AG04450 (cell line): ENCODE measurements around the gene XRCC4. TPM values are rescaled to one million over a fixed set of nuclear protein-coding genes. Genes with fewer than 3 reads are reported as not detected.

Experiments
- CTCF ChIA-PET: fragments of 300-600, 350-600 bp; formaldehyde crosslinking; extraction: SDS; loops from one replicate; lab custom pipeline; 2022; ENCODE audit warnings: antibody characterized with exemption, inconsistent platforms; lab: Charles Lee
- POLR2A ChIA-PET: fragments of 350-600 bp; formaldehyde crosslinking; extraction: SDS; loops from one replicate; lab custom pipeline; 2021; ENCODE audit warnings: antibody characterized with exemption, inconsistent platforms; lab: Yijun Ruan, JAX
- DNase-seq: peaks from one replicate; pipeline ENCODE4 v3.0.0-alpha.2; 2011; ENCODE audit warnings: low read depth, low spot score
- H3K27ac ChIP-seq: one replicate; pipeline ENCODE4 v1.5.1; 2012; ENCODE audit warnings: low read depth, low read length, control low read depth
- H3K27me3 ChIP-seq: one replicate; pipeline ENCODE4 v1.6.0; 2012; ENCODE audit warnings: low read length; ENCODE audit not compliant: control insufficient read depth, insufficient read depth
- H3K4me3 ChIP-seq: 2 replicates; pipeline ENCODE4 v1.5.1; 2011; ENCODE audit warnings: mild to moderate bottlenecking, low read depth, low read length, control low read depth
- H3K9me3 ChIP-seq: 2 replicates; pipeline ENCODE4 v1.5.1; 2012; ENCODE audit warnings: low read length; ENCODE audit not compliant: control insufficient read depth, insufficient read depth
- polyA plus RNA-seq: library from polyadenylated mRNA; depleted of rRNA; stranded (reverse); fragments of >200 nt; gene quantifications from 2 replicates; pipeline ENCODE4 v1.2.3, GENCODE V29; 2011
- TF ChIP-seq, protein P1 (sequence below): IDR thresholded peaks from 2 replicates; pipeline ENCODE4 v1.5.1; 2011; ENCODE audit warnings: low read depth, low read length, control low read depth, inconsistent platforms

XRCC4 gene
- polyA plus RNA-seq, 1 experiment: 4.2 TPM

- no peak for DNase-seq
- ChIA-PET POLR2A (no interaction called here), CTCF (no interaction called here)
- Histone ChIP-seq H3K27ac (no peak overlapping the region), H3K27me3 (no peaks in the 10 kb centered on the region), H3K4me3 (no peak overlapping the region), H3K9me3 (no peaks in the 10 kb centered on the region)
- TF ChIP-seq, protein P1, sequence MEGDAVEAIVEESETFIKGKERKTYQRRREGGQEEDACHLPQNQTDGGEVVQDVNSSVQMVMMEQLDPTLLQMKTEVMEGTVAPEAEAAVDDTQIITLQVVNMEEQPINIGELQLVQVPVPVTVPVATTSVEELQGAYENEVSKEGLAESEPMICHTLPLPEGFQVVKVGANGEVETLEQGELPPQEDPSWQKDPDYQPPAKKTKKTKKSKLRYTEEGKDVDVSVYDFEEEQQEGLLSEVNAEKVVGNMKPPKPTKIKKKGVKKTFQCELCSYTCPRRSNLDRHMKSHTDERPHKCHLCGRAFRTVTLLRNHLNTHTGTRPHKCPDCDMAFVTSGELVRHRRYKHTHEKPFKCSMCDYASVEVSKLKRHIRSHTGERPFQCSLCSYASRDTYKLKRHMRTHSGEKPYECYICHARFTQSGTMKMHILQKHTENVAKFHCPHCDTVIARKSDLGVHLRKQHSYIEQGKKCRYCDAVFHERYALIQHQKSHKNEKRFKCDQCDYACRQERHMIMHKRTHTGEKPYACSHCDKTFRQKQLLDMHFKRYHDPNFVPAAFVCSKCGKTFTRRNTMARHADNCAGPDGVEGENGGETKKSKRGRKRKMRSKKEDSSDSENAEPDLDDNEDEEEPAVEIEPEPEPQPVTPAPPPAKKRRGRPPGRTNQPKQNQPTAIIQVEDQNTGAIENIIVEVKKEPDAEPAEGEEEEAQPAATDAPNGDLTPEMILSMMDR: no peak
Observed at GRCh38 chr5:83323557-83324180, 246.3 kb downstream of the XRCC4 start.

GRCh38 chr5:83331842-83332241 is 254.5 kb downstream of the XRCC4 start:
- H3K27me3 ChIP-seq: no peaks in the 10 kb centered on the region
- no peak overlapping the region for H3K4me3 ChIP-seq
- H3K27ac ChIP-seq: no peak overlapping the region
- ChIA-PET CTCF (no interaction called here), POLR2A (no interaction called here)
- peak; percentile 7 for DNase-seq
- TF ChIP-seq, protein P1: no peak
- H3K9me3 ChIP-seq: no peaks in the 10 kb centered on the region

- Histone ChIP-seq H3K4me3 (no peak overlapping the region), H3K27ac (no peak overlapping the region), H3K27me3 (no peaks in the 10 kb centered on the region), H3K9me3 (no peaks in the 10 kb centered on the region)
- ChIA-PET CTCF (no interaction called here), POLR2A (no interaction called here)
- DNase-seq: no peak
- TF ChIP-seq, protein P1: no peak
Observed at GRCh38 chr5:83337453-83338035, 260.2 kb downstream of the XRCC4 start.

DNA sequence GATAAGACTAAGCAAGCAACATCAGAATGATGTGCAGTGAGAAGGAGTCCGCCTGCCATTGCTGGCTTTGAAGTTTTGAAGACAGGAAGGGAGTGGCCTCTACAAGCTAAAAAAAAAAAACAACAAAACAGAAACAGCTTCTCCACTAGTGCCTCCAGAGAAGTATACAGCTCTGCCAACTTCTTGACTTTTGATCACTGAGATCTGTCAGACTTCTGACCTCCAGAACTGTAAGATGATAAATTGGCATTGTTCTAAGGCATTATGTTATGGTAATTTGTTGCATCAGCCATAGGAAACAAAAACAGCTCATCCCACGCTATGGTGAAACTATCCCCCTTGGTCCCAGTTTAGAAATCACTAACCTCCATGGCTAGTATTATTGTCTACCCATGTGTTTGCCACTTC is 263.2 kb downstream of the XRCC4 start:
- ChIA-PET CTCF (interaction anchor here (0.5 kb wide), 1 partner anchor 22 kb away, joined by 3 read pairs; no protein-coding TSS in a partner anchor), POLR2A (no interaction called here)
- H3K27me3 ChIP-seq: no peaks in the 10 kb centered on the region
- H3K27ac ChIP-seq: no peak overlapping the region
- DNase-seq: no peak
- no peak overlapping the region for H3K4me3 ChIP-seq
- TF ChIP-seq, protein P1: no peak
- no peaks in the 10 kb centered on the region for H3K9me3 ChIP-seq

GRCh38 chr5:83341815-83342334 is 264.5 kb downstream of the XRCC4 start:
- TF ChIP-seq, protein P1: no peak
- CTCF ChIA-PET: no interaction called here

More at GRCh38 chr5:83341815-83342334, 264.5 kb downstream of the XRCC4 start:
- no peak for DNase-seq
- H3K27me3 ChIP-seq: no peaks in the 10 kb centered on the region
- no peaks in the 10 kb centered on the region for H3K9me3 ChIP-seq
- no peak overlapping the region for H3K27ac ChIP-seq
- no peak overlapping the region for H3K4me3 ChIP-seq
- POLR2A ChIA-PET: interaction anchor here (0.5 kb wide), 1 partner anchor 314 kb away, joined by 5 read pairs; no protein-coding TSS in a partner anchor
